Heart left ventricle (tissue), 16 donors: Measurements from ENCODE around the gene LRP1B. TPM values are rescaled to one million over a fixed set of nuclear protein-coding genes. Genes with fewer than 3 reads are reported as not detected.

Experiments
- ATAC-seq, 4 donors: fragments of 200-7000 bp; cut with Tn5 transposase; one replicate each; pipeline ENCODE4 v1.9.1; 2020 to 2022; ENCODE audit warnings: moderate library complexity in 4 of 4, mild to moderate bottlenecking in 3 of 4, moderate number of reproducible peaks in 1 of 4
- DNase-seq, 5 donors: peaks; one replicate each; pipeline ENCODE4 v3.0.0-alpha.2; 2020
- H3K27ac ChIP-seq, 12 donors: fragments of 200-600 bp; sonication (generic) in 4 of 12; one replicate each; pipeline versions ENCODE4 v1.5.0 to v1.8.0; 2016 to 2022; ENCODE audit warnings: mild to moderate bottlenecking in 2 of 12
- H3K27me3 ChIP-seq, 9 donors: fragments of 200-600 bp; sonication (generic) in 2 of 9; one replicate each; pipeline versions ENCODE4 v1.5.1 to v1.8.0; 2016 to 2022; ENCODE audit warnings: mild to moderate bottlenecking in 3 of 9
- H3K36me3 ChIP-seq, 9 donors: fragments of 200-600 bp; sonication (generic) in 2 of 9; one replicate each; pipeline versions ENCODE4 v1.5.0 to v1.8.0; 2018 to 2022; ENCODE audit warnings: mild to moderate bottlenecking in 2 of 9
- H3K4me1 ChIP-seq, 12 donors: fragments of 200-600 bp; sonication (generic) in 4 of 12; one replicate each; pipeline versions ENCODE4 v1.5.0 to v1.8.0; 2016 to 2022; ENCODE audit warnings: mild to moderate bottlenecking in 3 of 12
- H3K4me3 ChIP-seq, 12 donors: fragments of 200-600 bp; sonication (generic) in 4 of 12; one replicate each; pipeline versions ENCODE4 v1.5.0 to v1.8.0; 2017 to 2022; ENCODE audit warnings: mild to moderate bottlenecking in 9 of 12, moderate library complexity in 4 of 12
- H3K9me3 ChIP-seq, 12 donors: fragments of 200-600 bp; sonication (generic) in 4 of 12; one replicate each; pipeline versions ENCODE4 v1.5.0 to v1.8.0; 2016 to 2022; ENCODE audit warnings: mild to moderate bottlenecking in 1 of 12
- CTCF ChIP-seq, 12 donors: fragments of 200-600 bp; sonication (generic) in 4 of 12; IDR thresholded peaks; one replicate each; pipeline versions ENCODE4 v1.5.0 to v1.8.0; 2018 to 2022; ENCODE audit warnings: antibody characterized with exemption in 12 of 12, mild to moderate bottlenecking in 5 of 12
- POLR2A ChIP-seq, 2 donors: fragments of 450-650 bp; IDR thresholded peaks; one replicate each; pipeline ENCODE4 v1.6.1; 2017; ENCODE audit warnings: antibody characterized with exemption in 2 of 2, mild to moderate bottlenecking in 2 of 2, moderate library complexity in 2 of 2
- WGBS, 4 donors: extraction: QIAGEN DNeasy Blood & Tissue Kit in 2 of 4; methylation state at CpG; one replicate each; pipeline versions ENCODE4 v1.1.5 to v1.1.7; 2013 to 2018; 5-methylcytosine and 5-hydroxymethylcytosine counted together
- intact Hi-C, 10 donors: fragments of 100-400 bp; cut with DNase I; formaldehyde crosslinking; loops; one replicate each; pipeline versions ENCODE4 v1.11.1 to v1.14.2; 2022
- polyA plus RNA-seq, 2 donors: library from polyadenylated mRNA; stranded (reverse); fragments of 200-250 nt; gene quantifications; one replicate each; pipeline ENCODE4 v1.2.3, GENCODE V29; 2013
- total RNA-seq, 9 donors: library from RNA; depleted of rRNA in 2 of 9; stranded (reverse); fragments of >200 nt in 2 of 9; fragmentation: NEBNext Ultra II Directional in 3 of 9; extraction: Animal tissue kit (Norgen Biotek cat#: 25700) in 3 of 9; gene quantifications; one replicate each; pipeline versions ENCODE4 v1.1.0 to v1.2.4, GENCODE V29; 2016 to 2023
- donor health status: ischemic (EF 13 %, LVEDD 7.1; RV severe dilation, severe dysfunction).
- donor health status: healthy with polysubstance abuse.
- donor health status: DM: no; HTN: yes; CAD: no.
- donor health status: DM: no; HTN: no; CAD: no.
- donor health status: ischemic (EF 25% LVEDD 6.9; RV normal size, moderate dysfunction).
- donor health status: ischemic (EF 25% LVEDD 5.7; RV mildly dilated, moderate dysfunction).
- donor health status: healthy.
- donor health status: DM: yes; HTN: yes; CAD: no.
- donor health status: ischemic (EF 35%, LVEDD 5.7; RV mildly dilated, moderate dysfunction).
- donor health status: nonischemic (EF 11% LVEDD 7.7; RV severe dilation, severe dysfunction).
- donor health status: DM: yes; HTN: yes; CAD: no.
- donor health status: PGD.
- donor health status: ischemic (EF 29% LVEDD 5.4; RV normal size, mild dysfunction).
- donor health status: nonischemic (EF 23%, LVEDD 6.1; RV moderate dilation, normal function).

LRP1B gene
- total and polyA plus RNA-seq, 11 donors, result 0.01 to 0.19 (median 0.11) TPM; not detected in 2

GRCh38 chr2:141508806-141509595 lies 621.8 kb downstream of the LRP1B start:
- WGBS, 4 donors, result 52 to 61% (median 57%) methylated on average over 5 of the region's 5 CpGs
- H3K4me1 ChIP-seq, result no peaks in the 10 kb centered on the region
- no peak overlapping the region for H3K4me3 ChIP-seq
- TF ChIP-seq CTCF (IDR thresholded peaks at IDR 0.05) (no peak), POLR2A (IDR thresholded peaks at IDR 0.05) (no peak)
- H3K27me3 ChIP-seq, result no peaks in the 10 kb centered on the region
- DNase-seq (no peak), ATAC-seq (no peak)
- H3K27ac ChIP-seq, result no peak overlapping the region
- H3K36me3 ChIP-seq, result no peaks in the 10 kb centered on the region
- intact Hi-C loops, result no loop called here
- H3K9me3 ChIP-seq, result no peaks in the 10 kb centered on the region

DNA sequence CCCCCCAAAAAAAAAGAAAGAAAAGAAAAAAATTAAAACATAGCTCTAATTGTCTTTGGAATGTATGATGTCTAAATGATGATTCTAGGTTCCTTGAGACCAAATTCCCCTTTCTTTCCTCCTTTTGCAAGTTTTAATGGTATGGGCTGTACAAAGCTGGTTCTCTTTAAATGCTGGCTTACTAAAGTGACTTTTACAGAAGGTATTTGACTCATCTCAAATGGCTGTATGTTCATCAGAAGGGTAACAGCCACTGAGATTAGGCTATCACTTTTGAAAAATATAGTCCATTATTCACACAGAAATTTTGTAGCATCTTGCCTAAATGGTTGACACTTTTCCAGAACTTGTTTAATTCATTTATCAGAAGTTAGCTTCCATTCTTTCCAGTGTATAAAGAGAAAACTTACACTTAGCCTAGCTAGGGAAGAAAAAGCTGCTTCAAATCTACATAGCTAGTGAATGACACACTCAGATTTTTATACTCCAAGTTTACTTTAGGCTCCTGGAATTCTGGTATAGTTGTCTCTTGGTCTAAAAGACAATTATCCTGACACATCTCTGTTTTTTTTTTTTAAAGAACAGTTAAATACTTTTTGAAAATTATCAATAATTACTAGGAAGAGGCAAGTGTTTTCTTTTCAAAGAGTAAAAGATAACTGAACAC lies 622.6 kb downstream of the LRP1B start:
- H3K27me3 ChIP-seq, result no peaks in the 10 kb centered on the region
- intact Hi-C loops, result no loop called here
- ATAC-seq, result no peak

DNA sequence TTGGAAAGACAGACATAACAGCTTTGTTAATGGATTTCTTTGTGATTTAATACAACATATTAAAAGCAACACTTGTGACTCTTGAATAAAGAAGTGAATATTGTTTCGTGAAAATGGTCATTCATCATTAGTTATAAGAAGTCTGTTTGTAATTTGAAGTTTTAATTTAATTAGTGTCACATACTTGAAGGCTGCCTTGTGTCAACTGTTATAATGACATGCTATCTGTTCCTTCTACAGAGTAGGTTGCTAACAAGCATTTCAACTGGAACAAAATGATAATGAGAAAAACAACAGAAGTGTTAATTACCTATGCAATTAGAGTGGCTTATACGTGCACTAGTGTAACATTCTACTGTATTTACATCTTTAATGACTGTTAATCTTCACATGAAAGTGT lies 624.7 kb downstream of the LRP1B start:
- TF ChIP-seq CTCF (IDR thresholded peaks at IDR 0.05), result no peak
- TF ChIP-seq POLR2A (IDR thresholded peaks at IDR 0.05), result no peak
- Histone ChIP-seq H3K9me3 (no peaks in the 10 kb centered on the region), H3K27me3 (no peaks in the 10 kb centered on the region), H3K36me3 (no peaks in the 10 kb centered on the region), H3K4me3 (no peak overlapping the region), H3K27ac (no peak overlapping the region), H3K4me1 (no peaks in the 10 kb centered on the region)
- no peak for DNase-seq
- no peak for ATAC-seq
- intact Hi-C loops, result no loop called here
- WGBS, 4 donors, result 38 to 50% (median 45%) methylated on average over 2 of the region's 2 CpGs

More for the DNA sequence above, 622.6 kb downstream of the LRP1B start:
- DNase-seq, result no peak
- H3K4me1 ChIP-seq, result no peaks in the 10 kb centered on the region
- TF ChIP-seq CTCF (IDR thresholded peaks at IDR 0.05) (no peak), POLR2A (IDR thresholded peaks at IDR 0.05) (no peak)
- no peak overlapping the region for H3K27ac ChIP-seq
- no peaks in the 10 kb centered on the region for H3K36me3 ChIP-seq
- no peaks in the 10 kb centered on the region for H3K9me3 ChIP-seq
- H3K4me3 ChIP-seq, result no peak overlapping the region

GRCh38 chr2:141501752-141502151 lies 629.1 kb downstream of the LRP1B start:
- no peaks in the 10 kb centered on the region for H3K9me3 ChIP-seq
- H3K36me3 ChIP-seq, result no peaks in the 10 kb centered on the region
- H3K27ac ChIP-seq, result no peak overlapping the region
- intact Hi-C loops, result no loop called here
- TF ChIP-seq POLR2A (IDR thresholded peaks at IDR 0.05), result no peak
- TF ChIP-seq CTCF (IDR thresholded peaks at IDR 0.05), result no peak
- no peak overlapping the region for H3K4me3 ChIP-seq
- peaks cover 0 to 6% (median 0%) of the 10 kb centered on the region in 12 donors for H3K4me1 ChIP-seq
- ATAC-seq, result no peak
- 67 to 79% (median 74%) methylated on average over 1 of the region's 1 CpG for WGBS, 4 donors
- DNase-seq, result no peak
- no peaks in the 10 kb centered on the region for H3K27me3 ChIP-seq
